GM19043 (cell line): ENCODE measurements around the gene CADPS.

Experiments
- ATAC-seq: cut with Tn5 transposase; IDR thresholded peaks from one replicate; pipeline ENCODE4 v1.9.1; 2021; ENCODE audit warnings: low read depth; ENCODE audit not compliant: unreplicated experiment

CADPS gene

GRCh38 chr3:62392626-62393292 is 482.5 kb downstream of the CADPS start:
- no peak for ATAC-seq

GRCh38 chr3:62387251-62387650 is 488.0 kb downstream of the CADPS start:
- no peak for ATAC-seq

- no peak for ATAC-seq
These were observed 495.9 kb downstream of the CADPS start for GRCh38 chr3:62379321-62379798.

DNA sequence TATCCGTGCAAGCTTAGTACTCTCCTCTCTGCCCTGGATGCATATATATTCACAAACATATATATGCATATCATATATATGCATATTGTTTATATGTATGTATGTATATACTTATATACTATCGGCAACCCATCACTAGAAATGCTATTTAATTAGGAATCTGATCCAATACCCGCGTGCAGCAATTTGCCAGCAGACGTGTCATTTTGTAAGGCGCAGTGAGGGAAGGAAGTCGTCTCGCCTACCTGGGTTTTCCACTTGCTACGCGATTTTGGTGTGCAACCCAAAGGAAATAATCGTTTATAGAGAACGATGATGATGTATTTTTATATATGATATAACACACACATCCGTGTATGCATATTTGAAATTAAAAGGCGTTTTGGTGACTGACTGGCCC is 496.3 kb downstream of the CADPS start:
- no peak for ATAC-seq

DNA sequence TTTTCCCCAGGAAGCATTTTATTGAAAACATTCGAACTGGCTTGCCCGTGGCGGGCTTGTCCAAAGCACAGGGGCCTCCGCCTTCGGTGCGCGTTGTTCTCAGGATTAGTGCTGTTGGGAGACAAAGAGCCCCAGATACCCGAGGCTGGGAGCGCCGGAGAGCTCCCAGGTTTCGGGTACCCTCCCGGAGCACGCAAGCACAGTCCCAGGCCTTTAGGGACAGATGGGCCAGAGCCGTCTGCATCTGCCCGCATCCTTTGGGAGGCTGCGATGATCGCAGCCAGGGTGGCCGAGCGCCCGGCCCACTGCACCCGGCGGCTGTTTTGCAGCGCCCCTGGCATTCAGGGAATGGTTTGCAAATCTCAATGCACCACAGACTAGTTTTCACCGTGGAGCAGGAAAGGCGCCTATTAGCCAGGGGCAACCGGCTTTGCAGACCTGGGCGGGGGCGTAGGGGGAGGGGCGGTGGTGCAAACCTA is 496.9 kb downstream of the CADPS start:
- no peak for ATAC-seq

- ATAC-seq: no peak
These were observed 498.0 kb downstream of the CADPS start for GRCh38 chr3:62376906-62377877.

- ATAC-seq: no peak
These were observed 498.8 kb downstream of the CADPS start for GRCh38 chr3:62376454-62376720.

GRCh38 chr3:62375655-62376453 is 499.4 kb downstream of the CADPS start:
- no peak for ATAC-seq

DNA sequence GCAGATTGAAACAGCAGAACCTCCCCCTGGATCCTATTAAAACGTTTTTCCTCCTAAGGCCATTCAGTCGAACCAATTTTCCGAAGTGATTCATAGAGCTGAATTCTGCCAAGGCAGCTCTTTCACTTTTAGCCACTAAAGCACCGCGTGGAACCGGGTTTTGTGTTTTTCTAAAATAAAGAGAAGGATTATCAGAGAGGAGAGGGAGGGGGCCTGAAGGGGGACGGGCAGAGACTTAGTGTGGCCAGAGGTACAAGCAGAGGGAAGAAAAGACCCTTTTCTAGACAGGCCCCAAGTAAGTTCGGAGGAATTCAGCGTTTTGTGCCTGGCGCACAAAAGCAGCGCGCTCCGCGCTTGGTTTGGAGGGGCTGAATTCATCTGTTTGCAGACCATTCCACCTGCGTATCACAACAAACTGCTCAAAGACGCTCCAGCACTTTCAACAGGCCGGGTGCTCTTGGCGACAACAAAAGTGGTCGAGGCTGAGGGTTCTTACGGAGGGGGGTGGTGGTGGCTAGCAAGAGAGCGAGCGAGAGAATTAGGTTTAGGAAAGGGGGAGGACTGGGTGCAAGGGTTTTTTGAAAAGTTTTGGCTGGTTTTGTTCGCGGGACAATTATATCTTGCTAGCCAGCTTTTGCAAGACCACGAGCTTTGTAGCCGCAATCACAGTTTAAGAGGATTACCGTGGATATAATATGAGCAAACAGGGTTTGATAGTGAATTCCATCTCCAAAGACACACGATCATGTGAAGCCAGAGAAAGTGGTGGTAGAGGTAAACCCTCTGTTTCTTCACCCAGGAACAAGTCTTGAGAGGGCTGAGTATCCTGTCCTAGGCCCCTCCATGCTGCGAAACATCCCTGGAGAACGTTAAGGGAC is 500.6 kb downstream of the CADPS start:
- no peak for ATAC-seq

DNA sequence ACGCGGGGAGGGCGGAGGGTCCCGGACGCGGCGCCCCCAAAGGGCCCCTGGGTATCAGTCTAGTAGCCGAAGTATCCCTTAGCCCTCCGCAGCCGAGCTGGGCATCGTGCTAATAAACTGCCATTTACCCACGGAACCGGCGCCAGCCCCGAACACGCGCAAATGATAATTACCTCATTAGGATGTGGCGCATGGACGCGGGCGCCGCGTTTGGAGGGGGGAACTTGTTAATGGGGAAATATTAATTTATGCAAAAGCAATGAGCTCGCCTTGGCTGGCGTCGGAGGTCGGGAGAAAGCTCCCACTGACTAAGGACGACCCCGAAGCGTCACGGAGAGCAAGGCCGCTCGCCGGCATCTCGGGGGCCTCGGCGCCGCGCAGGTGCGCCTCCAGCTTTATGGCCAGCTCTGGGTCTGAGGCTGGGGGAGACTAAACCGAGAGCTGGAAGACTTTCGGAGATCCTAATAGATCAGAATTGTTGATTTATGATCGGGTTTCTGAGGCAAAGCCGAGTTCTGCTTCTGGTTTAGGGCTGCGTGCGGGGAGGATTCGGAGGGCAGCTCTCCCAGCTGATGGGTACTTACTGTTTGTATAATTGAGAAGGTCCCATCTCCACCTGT is 501.4 kb downstream of the CADPS start:
- ATAC-seq: no peak

- ATAC-seq: no peak
These were observed 502.0 kb downstream of the CADPS start, which contains the start of gene FEZF2 for GRCh38 chr3:62373215-62373614. Gene FEZF2, minus strand, starts transcription at chr3:62373550. Its CDS starts 682 bp downstream, at chr3:62372868.

DNA sequence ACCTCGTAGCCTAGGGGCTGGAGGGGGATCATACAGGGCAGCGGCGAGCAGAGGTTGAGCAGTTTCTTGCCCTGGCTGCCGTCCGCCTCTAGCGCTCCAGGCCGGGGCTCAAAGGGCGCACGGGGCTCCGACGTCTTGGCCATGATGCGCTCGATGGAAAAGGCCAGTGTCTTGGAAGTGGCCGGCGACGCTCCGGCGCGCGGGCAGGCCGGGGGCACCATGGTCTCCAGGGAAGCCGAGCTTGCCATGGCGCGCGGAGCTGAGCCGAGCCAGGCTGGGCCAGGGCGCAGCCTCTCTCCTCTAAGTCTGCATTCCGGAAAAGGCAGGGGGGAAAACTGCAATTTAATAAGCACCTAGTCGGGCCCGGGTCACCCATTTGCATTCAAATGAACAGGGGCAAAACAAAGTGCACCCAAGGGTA is 502.6 kb downstream of the CADPS start:
- ATAC-seq: no peak

DNA sequence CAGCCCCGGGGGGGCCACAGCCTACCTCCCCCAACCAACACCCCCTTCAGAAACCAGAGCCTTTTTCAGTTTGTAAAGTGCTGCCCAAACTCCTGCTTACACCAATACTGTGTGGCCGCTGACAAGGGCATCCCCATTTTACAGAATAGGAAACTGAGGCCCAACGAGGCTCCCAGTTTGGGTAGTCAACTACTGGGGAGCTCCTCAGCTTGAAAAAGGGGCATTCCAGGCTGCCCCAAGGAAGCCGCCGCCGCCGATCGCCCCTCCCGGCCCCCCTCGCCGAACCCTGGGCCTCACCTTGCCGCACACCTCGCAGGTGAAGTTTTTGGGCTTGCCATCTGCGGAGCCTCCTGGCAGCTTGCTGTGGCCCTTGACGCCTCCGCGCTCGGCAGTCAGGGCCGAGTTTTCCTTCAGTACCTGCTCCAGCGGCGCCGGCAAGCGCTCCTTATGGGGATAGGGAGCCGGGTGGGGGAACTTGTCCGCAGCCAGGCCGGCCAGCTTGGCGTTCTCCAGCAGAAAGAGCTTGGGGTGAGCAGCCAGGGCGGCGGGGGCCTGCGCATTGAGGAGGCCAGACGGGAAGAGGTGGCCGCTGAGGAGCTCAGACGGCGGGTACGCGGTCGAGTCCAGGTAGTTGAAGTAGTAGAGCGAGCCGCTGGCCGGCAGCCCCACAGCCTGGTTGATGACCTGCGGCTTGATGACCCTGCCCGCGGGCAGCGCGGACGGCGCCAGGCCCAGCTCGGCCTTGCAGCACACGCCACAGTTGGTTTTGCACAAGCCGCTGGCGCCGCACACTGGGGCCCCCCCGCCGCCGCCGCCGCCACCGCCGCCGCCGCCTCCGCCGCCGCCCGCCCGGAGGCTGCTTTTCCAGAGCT is 503.3 kb downstream of the CADPS start:
- no peak for ATAC-seq

GRCh38 chr3:62370858-62371719 is 504.1 kb downstream of the CADPS start:
- ATAC-seq: no peak

DNA sequence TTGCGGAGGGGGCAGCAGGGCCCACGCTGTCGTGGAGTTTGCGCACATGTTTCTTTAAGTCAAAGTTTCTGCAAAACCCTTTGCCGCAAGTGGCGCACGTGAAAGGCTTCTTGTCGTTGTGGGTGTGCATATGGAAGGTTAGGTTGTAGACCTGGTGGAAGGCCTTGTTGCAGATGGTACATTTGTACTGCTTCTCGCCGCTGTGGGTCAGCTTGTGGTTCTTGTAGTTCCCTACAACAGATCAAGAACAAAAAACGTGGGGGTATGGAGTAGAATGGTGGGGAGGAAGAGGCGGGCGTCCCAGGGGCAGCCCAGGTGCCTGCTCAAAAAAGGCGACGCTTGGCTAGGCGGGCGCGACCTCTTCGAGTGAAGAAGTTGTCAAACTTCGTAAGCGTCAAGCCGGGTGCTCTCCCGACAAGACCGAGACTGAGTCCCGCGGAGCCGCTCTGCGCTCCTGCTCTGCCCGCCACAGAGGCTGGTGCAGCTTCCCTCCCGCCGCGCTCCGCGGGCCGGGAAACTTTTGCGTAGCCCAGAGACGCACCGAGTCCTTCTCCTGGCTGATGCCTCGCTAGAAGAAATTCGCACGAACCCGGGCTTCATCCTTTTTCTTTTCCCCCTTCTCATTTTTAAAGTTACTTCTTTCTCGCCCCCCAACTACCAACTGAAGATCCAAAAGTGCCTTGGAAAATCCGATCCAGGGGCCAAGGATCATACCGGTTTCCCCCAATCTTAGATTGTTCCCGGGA is 504.9 kb downstream of the CADPS start:
- ATAC-seq: no peak

- ATAC-seq: no peak
These were observed 505.8 kb downstream of the CADPS start for GRCh38 chr3:62369476-62369743.
